Epithelial cell of esophagus (primary cell): Measurements from ENCODE around the gene LMBRD2.
"Not testable (repeated sequence)": the region's sequence is repeated elsewhere in the genome, so short reads cannot be mapped to it uniquely, and the experiment has no call there.

Experiments used
- DNase-seq: peaks from one replicate; pipeline ENCODE4 v3.0.0; 2010; ENCODE audit warnings: low read depth
- H3K4me3 ChIP-seq: 2 replicates; pipeline ENCODE4 v1.5.1; 2011; ENCODE audit warnings: mild to moderate bottlenecking, low read length, control low read depth
- CTCF ChIP-seq: IDR thresholded peaks from 2 replicates; pipeline ENCODE4 v1.5.1; 2011; ENCODE audit warnings: low read depth, mild to moderate bottlenecking, low read length, control low read depth, inconsistent platforms; ENCODE audit not compliant: insufficient read depth; ENCODE audit errors: missing control alignments

Gene LMBRD2

GRCh38 chr5:36138900-36139683, 12.6 kb downstream of the LMBRD2 start:
- H3K4me3 ChIP-seq: no peak overlapping the region
- no peak for TF ChIP-seq CTCF
- no peak for DNase-seq

GRCh38 chr5:36136581-36136980, 15.1 kb downstream of the LMBRD2 start:
- TF ChIP-seq CTCF: no peak
- H3K4me3 ChIP-seq: no peak overlapping the region
- DNase-seq: no peak

- no peak overlapping the region for H3K4me3 ChIP-seq
- TF ChIP-seq CTCF: no peak
- DNase-seq: peak; percentile 61
Measured at GRCh38 chr5:36135988-36136387, 15.7 kb downstream of the LMBRD2 start.

GRCh38 chr5:36133009-36133408, 18.7 kb downstream of the LMBRD2 start:
- DNase-seq, H3K4me3 ChIP-seq: not testable (repeated sequence)

GRCh38 chr5:36129666-36130065, 22.0 kb downstream of the LMBRD2 start:
- not testable (repeated sequence) for H3K4me3 ChIP-seq, DNase-seq

- no peak overlapping the region for H3K4me3 ChIP-seq
- no peak for DNase-seq
- no peak for TF ChIP-seq CTCF
Measured at GRCh38 chr5:36128795-36129194, 22.9 kb downstream of the LMBRD2 start.

GRCh38 chr5:36125868-36126267, 25.8 kb downstream of the LMBRD2 start:
- no peak for TF ChIP-seq CTCF
- DNase-seq: no peak
- no peak overlapping the region for H3K4me3 ChIP-seq

GRCh38 chr5:36111238-36111637, 40.4 kb downstream of the LMBRD2 start:
- TF ChIP-seq CTCF: no peak
- DNase-seq: no peak
- no peak overlapping the region for H3K4me3 ChIP-seq
